ELR (cell line): Measurements from ENCODE around the gene PRKAR1B.

Experiments used
- DNase-seq: peaks from one replicate; pipeline ENCODE4 v3.0.0-alpha.2; 2015; ENCODE audit warnings: low read depth

The PRKAR1B gene

DNA sequence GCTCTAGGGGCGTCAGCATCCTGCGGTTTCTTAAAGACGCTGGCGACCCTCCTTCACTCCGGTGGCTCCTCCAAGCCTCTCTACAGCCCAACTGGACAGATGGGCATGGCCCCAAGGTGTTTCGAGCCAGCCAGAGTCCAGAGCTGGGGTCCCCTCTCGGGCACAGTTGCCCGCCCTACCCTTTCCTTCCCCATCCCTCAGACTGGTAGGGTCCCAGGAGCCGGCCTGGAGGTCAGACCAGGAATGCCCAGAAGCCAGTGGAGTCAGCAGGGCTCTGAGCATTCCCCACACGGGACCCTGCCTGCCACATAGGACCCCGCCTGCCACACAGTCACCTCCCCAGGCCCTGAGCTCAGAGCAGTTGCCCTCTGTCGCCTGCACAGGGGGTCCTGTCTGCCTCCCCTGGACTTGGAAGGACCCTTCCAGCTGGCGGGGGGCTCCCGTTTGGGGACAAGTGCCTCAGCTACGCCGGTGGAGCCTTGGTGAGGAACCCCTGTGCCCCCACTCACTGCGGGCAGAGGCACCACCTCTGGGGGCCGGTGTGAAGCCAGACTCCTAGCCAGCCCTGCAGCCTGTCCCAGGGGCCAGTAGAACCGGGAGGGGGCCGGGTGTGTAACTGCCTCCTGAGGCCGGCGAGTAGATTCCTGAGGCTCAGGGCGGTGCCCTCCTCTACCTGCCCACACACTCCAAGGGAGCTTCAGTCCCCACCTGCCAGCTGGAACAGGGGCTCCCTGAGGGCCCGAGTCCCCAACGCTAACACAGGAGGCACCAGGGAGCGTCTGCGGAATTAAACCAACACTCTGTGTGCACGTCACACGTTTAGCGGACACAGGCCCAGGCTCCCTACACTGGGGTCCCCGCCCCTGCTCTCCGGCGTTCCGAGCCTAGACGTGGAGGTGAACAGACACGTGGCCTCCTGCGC lies 188.1 kb downstream of the PRKAR1B start:
- no peak for DNase-seq

DNA sequence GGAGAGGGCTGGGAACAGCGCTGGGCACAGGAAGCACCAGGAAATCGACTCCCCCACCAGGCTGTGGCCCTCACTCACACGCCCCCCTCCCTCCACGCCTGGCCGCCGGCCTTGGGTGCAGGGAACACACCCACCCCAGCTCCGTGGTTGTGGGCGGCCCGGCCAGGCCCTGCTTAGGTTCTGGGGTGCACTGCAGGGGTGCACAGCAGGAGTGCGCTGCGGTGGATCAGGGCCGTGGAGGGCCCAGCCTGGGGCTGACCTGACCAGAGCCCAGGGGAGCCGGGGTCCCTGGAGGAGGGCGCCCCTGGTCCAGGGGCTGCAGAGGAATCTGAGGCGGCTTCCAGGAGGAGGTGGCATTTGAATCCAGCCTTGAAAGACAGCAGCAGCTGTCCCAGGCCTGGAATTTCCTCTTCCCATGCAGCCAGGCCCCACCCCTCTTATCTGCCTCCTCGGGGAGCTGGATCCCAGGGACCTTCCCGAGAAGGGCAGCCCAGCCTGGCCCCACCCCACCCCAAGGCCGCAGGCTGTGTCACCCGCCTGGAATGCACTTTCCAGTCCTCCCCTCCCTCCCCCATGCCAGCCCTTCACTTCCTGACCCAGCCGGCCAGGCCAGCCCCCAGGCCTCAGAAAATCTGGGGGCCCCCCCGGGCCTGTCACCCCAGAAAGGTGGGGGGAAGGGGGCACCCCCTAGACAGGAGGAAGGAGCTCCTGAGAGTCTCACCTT lies 189.0 kb downstream of the PRKAR1B start:
- DNase-seq = peak; percentile 98

DNA sequence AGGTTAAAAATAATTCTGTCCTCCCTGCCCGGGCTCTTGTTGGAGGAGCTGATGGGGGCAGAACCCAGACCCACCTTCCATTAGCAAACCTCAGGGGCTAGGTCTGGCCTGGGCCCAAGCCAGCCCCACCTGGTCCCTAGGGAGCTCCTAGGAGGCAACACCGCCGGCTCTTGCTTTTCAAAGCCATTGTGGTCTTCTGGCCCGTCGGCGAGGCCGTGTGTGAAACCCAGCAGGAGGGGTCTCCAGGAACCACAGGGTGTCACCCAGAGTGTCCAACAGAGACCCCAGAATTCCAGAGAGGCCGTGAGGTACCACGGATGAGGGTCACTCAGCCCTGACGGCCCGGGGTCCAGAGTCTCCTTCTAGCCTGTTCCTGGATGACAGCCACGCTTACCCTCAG lies 190.8 kb downstream of the PRKAR1B start:
- no peak for DNase-seq

DNA sequence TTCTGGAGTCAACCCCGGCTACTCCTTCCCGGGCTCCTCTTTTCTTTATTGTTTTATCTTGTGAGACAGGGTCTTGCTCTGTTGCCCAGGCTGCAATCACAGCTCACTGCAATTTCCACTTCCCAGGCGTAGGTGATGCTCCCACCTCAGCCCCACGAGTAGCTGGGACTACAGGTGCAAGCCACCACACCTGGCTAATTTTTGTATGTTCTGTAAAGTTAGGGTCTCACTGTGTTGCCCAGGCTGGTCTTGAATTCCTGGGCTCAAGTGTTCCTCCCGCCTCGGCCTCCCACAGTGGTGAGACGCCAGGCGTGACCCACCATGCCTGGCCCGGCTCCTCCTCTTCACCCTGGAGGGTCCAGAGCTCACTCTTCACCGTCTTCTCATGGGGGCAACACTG lies 192.1 kb downstream of the PRKAR1B start:
- no peak for DNase-seq

DNA sequence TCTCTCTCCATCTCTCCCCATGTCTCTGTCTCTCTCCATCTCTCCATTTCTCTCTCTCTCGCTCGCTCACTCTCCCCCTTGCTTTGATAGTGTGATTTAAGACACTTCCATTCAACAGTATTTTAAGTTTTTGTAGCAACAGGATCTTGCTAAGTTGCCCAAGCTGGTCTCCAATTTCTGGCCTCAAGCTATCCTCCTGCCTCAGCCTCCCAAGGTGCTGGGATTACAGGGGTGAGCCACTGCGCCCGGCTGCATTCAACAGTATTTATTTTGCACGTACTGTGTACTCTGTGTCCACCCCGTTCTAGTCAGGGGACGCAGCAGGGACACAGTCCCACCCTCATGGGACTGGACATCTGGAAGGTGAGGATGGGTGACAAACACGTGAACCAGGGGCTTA lies 193.0 kb downstream of the PRKAR1B start:
- DNase-seq = no peak

DNA sequence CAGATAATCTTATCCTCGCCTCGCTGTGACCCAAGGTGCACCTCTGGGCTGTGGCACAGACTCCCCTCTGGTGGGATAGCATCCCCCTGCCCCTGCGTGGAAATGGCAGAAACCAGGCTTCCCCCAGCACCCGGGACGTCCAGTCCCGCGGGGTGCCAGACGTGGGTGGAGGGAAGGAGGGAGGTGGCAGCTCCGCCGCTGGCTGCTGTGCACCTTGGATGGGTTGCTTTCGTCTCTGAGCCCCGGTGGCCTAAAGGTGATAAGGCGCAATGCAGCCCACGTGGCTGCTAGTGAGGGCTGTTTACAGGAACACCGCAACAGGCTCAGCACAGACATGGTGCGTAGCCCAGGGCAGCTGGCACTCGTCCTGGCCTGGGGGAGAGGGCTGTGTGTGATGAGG lies 193.8 kb downstream of the PRKAR1B start:
- DNase-seq = no peak

DNA sequence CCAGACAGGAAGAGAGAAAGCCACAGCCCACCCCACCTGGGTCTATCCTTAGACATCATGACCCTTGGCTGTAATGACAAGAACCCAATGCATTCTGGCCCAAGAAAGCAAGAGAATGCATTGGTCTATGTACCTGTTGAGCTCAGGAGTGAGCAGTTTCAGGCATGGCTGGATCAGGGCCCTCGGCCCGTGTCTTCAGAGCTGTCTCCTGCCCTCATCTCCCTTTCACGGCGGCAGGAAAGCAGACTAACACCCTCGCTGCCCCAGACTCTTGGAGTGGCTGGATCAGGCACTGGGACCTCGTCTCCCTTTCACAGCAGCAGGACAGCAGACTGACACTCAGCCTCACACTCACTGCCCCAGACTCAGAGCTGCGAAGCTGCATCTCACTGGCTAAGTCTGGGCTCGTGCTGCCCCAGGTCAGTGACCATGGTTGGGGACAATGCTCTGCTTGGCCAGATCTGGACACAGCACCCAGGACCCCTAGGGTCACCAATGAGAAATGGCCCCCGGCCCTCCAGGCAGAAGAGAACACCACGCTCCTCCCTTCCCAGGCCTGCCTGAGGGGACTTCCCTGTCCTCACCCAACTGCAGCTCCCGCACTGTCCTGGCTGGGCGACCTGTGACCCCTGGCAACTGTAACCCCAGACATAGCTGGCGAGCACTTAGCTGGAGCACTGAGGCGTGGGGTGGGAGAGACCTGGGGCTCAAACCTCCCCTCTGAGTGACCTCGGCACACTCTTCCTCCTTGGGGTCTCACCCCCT lies 194.5 kb downstream of the PRKAR1B start:
- no peak for DNase-seq

DNA sequence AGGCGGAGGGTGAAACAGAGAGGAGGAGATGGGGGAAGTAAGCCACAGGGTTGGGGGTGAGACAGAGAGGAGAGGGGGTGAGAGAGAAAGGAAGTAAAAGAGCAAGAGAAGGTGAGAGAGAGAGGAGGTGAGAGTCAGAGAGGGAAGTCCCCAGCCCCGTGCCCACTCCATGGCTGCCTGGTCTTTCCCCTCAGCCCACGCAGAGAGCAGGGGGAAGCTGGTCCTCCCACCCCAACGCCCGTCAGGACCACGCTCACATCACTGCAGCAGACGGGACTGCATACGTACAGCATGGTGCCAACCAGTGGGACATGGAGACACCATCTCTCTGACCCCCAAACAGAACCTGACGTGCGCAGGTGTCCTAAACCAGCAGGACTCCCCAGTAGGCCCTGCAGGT lies 195.3 kb downstream of the PRKAR1B start:
- no peak for DNase-seq

DNA sequence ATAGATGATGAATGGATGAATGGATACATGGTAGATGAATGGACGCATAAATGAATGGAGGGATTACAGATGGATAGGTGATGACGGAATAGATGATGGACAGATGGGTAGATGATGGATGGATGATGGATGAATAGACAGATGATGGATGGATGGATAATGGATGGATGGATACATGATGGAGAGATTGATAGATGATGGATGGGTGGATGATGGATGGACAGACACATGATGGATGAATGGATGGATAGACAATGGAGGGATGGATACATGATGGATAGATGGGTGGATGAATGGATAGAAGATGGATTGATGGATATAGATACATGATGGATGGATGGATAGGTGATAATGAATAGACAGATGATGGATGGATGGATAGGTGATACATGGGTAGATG lies 198.6 kb downstream of the PRKAR1B start:
- DNase-seq = no peak

DNA sequence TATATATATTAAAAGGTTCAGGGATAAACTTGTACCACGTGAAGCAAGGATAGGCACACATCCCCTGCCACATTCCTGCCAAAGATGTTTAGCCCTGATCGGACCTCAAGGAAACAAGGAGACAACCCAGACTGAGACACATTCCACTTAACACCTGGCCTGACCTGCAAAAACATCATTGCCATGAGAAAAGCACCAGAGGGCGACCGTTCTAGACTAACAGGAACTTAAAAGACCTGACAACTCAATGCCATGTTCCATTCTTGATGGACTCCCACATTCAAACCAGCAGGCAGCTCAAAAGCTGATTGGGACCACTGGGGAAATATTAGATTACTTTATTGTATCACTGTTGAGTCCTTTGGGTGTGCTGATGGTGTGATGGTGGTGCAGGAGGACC lies 199.4 kb downstream of the PRKAR1B start:
- no peak for DNase-seq

DNA sequence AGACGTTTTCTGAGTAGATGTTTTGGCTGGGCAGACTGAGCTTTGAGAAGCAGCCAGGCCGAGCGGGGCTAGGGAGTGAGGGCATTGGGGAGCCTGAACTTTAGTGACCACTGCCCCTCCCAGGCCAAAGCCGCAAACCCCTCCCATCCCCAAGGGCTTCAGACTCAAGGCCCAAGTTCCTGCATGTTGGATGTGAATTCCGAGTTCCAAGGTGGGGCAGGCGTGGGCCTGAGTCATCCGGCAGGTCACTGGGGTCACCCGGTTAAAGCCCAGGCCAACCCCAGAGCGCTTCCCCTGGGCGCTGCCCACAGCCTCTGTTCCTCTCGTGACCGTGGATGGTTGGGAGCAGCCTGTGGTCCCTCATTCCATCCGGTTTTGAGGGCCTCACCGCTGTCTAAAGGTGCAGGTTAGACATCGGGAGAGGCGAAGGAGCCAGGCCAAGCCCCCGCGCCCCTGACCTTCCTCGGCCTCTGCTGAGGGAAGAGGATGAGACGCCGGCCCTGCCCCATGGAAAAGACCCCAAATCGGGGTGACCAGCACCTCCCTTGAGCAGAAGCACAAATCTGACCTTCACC lies 200.5 kb downstream of the PRKAR1B start:
- no peak for DNase-seq

DNA sequence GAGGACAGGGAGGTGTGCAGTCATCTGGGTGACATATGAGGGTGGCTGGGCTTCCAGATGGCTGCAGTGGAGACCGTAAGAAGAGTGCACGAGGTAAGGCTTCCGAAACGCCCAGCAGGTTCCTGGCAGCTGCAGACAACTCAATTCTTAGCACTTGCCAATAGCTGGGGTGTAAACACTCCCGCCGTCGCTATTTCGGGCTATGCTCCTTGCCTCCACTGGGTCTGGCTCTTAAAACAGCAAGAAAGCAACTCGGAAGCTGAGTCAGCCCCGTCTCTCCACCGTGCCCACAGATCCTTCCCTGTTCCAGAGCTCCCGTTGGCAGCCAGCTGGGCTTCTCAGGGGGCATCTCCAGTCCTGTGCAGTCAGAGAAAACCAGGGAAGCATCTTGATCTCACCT lies 201.3 kb downstream of the PRKAR1B start:
- peak; percentile 42 for DNase-seq

DNA sequence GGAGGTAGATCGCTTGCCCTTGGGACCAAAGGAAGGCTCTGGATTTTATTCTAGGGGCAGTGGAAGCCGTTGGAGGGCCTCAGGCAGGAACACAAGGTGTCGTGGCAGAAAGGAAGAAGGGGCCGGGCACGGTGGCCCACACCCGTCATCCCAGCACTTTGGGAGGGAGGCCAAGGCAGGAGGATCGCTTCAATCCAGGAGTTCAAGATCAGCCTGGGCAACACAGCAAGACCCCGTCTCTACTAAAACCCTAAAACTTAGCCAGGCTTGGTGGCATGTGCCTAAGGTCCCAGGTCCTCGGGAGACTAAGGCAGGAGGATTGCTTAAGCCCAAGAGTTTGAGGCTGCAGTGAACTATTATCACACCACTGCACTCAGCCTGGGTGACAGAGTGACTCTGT lies 202.3 kb downstream of the PRKAR1B start:
- DNase-seq = no peak

DNA sequence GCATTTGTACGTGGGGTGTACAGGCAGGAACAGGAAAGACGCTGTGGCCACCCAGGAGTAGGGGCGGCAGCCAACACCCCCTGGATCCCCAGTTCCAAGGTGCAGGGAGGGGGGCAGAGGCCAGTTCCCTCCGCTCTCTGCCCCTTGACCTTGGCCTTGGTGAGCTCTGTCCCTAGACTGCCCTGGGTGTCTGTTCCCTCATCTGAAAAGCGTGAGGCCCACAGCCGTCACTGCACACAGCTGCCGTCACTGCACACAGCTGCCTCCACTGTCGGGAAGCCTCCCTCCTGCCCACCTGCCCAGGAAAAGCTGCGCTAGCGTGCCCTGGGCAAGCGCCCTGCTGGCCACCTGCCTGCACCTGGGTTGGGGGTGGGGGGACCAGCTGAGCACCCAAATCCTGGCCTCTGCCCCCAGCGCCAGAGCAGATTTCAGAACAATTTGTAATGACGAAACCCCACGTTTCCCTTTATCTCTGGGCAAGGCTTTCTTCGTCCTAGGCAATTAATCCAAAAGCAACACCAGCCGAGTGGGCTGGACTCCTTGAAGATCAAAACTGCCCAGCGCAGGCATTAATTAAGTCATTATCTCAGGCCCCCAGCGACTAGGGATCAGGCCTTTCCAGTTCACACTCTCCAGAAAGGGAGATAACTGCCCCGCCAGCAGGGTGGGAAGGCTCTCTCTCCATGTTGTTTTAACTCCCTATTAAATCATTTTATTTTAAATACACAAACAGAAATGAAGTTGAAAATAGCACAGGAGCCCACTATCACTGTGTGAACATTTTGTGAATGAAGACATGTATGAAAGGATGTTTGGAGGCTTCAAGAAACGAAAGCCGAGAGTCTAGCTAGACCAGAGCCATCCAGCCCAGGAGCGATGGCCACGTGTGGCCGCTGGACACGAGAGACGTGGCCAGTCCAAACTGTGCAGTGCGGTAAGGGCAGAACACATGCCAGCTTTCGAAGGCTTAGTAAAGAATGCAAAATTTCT lies 203.4 kb downstream of the PRKAR1B start:
- DNase-seq = no peak

DNA sequence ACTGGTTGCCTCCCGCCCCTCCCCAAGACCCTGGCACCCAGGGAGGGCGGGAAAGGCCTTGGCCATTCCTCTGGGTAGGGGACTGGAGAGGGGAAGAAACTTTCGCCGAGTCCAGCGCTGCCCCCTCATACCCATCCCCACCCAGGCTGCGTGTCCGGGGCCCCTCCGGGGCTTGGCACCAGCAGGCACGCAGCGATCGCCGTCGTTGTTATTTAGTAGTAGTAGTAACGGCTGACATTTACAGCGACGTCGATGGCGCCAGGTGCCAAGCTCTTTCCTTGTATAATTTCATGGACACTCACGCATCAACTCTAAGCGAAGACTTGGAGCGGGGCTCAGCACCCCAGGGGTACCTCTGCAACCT lies 204.1 kb downstream of the PRKAR1B start:
- DNase-seq = no peak

DNA sequence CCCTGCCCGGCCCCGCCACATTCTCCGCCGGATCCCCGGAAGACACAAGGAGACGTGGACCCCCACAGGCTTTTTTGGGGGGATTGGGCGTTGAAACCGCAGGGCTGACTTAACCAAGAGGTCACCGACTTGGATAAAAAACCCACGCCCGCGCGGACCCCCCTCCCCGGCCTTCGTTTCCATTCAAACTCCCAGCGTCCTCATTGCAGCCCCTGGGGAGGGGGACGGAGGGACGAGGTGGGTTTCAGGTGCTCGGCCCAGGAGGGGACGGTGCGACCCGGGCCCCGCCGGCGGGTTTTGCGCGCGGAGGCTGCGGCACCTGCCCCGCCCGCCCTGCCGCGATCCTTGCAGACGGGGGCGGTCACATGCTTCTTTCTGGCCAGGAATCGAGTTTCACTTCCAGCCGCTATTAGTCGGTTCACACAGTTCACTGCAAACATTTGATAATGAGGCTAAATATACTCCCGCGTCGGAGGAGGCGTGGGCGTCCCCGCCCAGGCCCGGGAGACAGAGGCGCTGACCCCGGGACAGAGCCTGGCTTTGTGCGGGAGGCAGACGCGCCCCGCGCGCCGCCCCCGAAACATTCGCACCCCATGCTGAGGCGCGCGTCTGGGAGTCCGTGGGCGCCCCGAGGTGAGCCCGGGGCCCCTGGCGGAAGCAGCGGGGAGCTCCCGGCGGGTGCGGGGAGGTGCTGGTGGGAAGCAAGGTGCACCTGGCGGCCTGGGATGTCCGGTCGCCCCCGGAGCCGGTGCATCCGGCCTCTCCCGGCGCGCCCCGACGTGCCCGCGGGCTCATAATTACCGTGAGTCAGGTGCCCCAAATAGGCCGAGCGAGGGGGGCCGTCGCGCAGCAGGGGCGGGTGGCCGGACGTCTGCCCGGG lies 204.8 kb downstream of the PRKAR1B start:
- peak; percentile 46 for DNase-seq

DNA sequence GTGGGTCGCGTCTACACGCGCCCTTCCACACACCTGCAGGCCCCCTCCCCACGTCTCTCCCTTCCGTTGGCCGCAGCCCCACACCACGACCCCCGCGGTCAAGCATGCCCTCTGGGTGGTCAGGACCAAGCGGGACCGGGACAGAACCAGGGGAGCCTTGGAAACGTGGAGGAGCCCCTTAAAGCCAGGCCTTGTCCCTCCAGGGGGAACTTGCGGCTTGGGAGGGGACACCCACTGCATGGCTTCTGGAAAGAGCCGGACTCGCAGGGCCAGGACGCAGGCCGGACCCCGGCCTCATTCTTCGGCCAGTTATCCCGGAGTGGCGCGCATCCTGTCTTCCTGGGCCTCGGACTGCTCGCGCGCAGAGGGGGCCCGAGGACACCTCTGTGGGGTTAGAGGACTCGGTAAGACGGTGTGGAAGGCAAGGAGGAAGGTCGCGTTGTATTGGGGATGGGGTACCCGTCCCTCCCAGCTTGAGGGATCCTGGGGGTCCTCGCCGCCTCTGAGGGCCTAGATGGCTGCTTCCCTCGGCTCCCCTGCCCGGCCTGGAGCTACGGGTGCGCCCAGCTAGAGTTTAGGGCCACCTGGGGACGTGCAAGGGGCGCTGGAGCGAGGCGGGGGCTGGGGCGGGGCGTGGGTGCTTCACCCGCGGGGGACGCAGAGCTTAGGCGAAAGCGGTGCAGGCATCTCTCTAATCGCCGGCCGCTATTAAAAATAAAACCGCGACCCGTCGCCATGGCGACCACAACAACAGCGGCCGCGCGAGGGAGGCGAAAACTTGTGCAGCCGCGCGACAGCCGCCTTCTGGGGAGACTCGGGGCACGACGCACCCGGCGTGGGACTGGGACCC lies 205.6 kb downstream of the PRKAR1B start:
- DNase-seq = peak; percentile 60

DNA sequence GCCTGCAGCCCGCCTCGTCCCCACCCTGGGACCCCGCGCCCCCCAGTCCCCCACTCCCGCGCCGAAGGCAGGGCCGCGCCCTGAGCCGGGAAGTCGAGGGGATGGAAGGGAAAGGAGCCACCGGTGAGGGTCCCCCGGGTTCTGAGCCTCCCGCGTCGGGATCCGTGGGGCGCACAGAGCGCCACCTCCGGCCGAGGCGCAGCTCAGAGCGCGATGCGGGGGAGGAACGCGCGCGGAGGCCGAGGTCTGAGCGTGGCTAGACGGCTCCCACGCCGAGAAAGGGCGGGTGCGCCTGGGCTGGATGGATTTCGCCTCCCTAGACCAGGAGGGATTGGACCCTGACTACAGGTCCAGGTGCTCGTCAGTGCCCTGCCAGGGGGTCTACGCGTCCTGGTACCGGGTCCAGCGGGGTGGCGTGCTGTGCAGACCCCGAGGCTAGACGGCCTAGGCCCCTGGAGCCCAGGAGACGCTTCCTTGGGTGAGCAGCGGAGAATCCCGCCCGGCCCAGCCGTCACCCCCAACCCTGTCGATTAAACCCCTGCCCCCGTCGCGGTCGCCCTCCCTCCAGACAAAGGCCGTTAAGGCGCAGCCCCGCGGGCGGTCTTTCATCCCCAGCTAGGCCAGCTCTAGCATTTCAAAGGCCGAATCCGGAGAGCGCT lies 206.4 kb downstream of the PRKAR1B start:
- no peak for DNase-seq
